ENCODE data around the gene PEX26.

DNA sequence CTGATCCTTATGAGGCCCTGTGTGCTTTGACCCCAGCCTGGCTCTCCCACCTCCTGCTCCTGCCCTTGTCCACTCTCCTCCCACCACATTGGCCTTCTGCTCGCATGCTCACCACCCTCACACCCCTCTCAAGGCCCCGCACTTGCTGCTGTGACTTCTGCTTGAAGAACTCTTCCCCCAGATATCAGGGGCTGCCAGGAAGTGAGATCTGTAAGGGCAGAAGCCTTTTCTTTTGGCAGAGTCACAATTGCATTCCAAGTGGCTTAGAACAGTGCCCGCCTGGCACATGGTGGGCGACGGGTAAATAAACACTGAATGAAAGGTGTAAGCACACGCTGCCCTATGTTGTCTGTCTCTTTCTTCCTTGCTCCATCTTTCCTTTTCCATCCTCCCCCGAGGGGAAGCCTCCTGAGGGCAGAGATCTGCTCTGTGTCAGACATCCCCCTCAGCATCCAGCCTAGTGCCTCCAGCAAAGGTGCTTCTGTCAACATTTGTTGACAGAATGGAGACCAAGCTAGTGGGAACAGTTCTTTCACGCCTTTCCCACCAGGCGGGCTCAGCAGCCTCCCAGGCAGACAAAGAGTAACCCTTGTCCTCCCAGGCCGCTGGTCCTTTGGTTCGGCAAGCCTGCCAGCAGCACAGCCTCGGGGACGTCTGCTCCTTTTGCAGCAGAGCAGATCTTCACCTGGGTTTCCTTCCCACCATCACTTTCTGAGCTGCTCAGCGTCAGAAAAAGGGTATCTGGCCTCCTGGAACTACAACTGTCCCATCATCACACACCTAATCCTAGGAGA, 10.0 kb upstream of the PEX26 start:
- TF ChIP-seq, protein P1, sequence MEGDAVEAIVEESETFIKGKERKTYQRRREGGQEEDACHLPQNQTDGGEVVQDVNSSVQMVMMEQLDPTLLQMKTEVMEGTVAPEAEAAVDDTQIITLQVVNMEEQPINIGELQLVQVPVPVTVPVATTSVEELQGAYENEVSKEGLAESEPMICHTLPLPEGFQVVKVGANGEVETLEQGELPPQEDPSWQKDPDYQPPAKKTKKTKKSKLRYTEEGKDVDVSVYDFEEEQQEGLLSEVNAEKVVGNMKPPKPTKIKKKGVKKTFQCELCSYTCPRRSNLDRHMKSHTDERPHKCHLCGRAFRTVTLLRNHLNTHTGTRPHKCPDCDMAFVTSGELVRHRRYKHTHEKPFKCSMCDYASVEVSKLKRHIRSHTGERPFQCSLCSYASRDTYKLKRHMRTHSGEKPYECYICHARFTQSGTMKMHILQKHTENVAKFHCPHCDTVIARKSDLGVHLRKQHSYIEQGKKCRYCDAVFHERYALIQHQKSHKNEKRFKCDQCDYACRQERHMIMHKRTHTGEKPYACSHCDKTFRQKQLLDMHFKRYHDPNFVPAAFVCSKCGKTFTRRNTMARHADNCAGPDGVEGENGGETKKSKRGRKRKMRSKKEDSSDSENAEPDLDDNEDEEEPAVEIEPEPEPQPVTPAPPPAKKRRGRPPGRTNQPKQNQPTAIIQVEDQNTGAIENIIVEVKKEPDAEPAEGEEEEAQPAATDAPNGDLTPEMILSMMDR (IDR thresholded peaks at IDR 0.05) = no peak
- no peak for TF ChIP-seq POLR2A (IDR thresholded peaks at IDR 0.05)

All from lower leg skin (tissue), 3 donors.